NCI-H345 treated with DMSO at 0.1 percent for 48 hours (cell line): Measurements from ENCODE around the gene GBX1.

Experiments
- DNase-seq: peaks from one replicate; lab custom pipeline; 2025; ENCODE audit not compliant: unreplicated experiment; lab: John Stamatoyannopoulos, UW

GBX1 gene

GRCh38 chr7:151129117-151129959 lies 38.2 kb downstream of the GBX1 start:
- DNase-seq, result no peak

GRCh38 chr7:151128716-151129115 lies 38.8 kb downstream of the GBX1 start:
- no peak for DNase-seq

GRCh38 chr7:151128144-151128543 lies 39.4 kb downstream of the GBX1 start:
- DNase-seq, result no peak

GRCh38 chr7:151126491-151127137 lies 40.9 kb downstream of the GBX1 start:
- DNase-seq, result no peak

GRCh38 chr7:151125846-151126481 lies 41.5 kb downstream of the GBX1 start:
- no peak for DNase-seq

- no peak for DNase-seq
Observed at GRCh38 chr7:151125470-151125845, 42.0 kb downstream of the GBX1 start.

- DNase-seq, result no peak
Observed at GRCh38 chr7:151124899-151125399, 42.5 kb downstream of the GBX1 start.

- DNase-seq, result no peak
Observed at GRCh38 chr7:151124481-151124880, 43.0 kb downstream of the GBX1 start.

GRCh38 chr7:151123822-151124464 lies 43.6 kb downstream of the GBX1 start:
- peak; percentile 51 for DNase-seq

- no peak for DNase-seq
Observed at GRCh38 chr7:151123158-151123821, 44.2 kb downstream of the GBX1 start.

GRCh38 chr7:151122796-151123157 lies 44.7 kb downstream of the GBX1 start:
- no peak for DNase-seq

- no peak for DNase-seq
Observed at GRCh38 chr7:151122276-151122675, 45.2 kb downstream of the GBX1 start.

- no peak for DNase-seq
Observed at GRCh38 chr7:151121380-151122170, 45.9 kb downstream of the GBX1 start.

GRCh38 chr7:151120896-151121295 lies 46.6 kb downstream of the GBX1 start:
- DNase-seq, result no peak

GRCh38 chr7:151119902-151120301 lies 47.6 kb downstream of the GBX1 start:
- DNase-seq, result no peak

GRCh38 chr7:151119055-151119415 lies 48.5 kb downstream of the GBX1 start:
- no peak for DNase-seq

- DNase-seq, result no peak
Observed at GRCh38 chr7:151118108-151119054, 49.1 kb downstream of the GBX1 start.

- DNase-seq, result no peak
Observed at GRCh38 chr7:151117565-151117964, 49.9 kb downstream of the GBX1 start.
